ENCODE measurements around the gene ACAD9.

- TF ChIP-seq CTCF (IDR thresholded peaks at IDR 0.05) (no peak), EP300 (IDR thresholded peaks at IDR 0.05) (no peak), POLR2A (IDR thresholded peaks at IDR 0.05) (no peak)
Measured at GRCh38 chr3:128849911-128850455, 29.4 kb upstream of the ACAD9 start.
